GM12892 (cell line): ENCODE data around the gene WDR38.

Source experiments
- POLR2A ChIP-seq: IDR thresholded peaks from 2 replicates; pipeline ENCODE4 v1.6.1; 2011; ENCODE audit warnings: low read depth, low read length, control low read depth
- POLR2AphosphoS5 ChIP-seq: IDR thresholded peaks from 2 replicates; pipeline ENCODE4 v1.6.1; 2011; ENCODE audit warnings: low read depth, low read length, control low read depth
- TAF1 ChIP-seq: IDR thresholded peaks from 2 replicates; pipeline ENCODE4 v1.6.1; 2011; ENCODE audit warnings: low read depth, mild to moderate bottlenecking, control low read depth, low read length, borderline replicate concordance

GRCh38 chr9:124820698-124821623 is 32.3 kb upstream of the WDR38 start:
- TF ChIP-seq POLR2A (no peak), TAF1 (no peak), POLR2AphosphoS5 (no peak)
